ENCODE data around the gene CYP26C1.

CYP26C1 gene, protein sequence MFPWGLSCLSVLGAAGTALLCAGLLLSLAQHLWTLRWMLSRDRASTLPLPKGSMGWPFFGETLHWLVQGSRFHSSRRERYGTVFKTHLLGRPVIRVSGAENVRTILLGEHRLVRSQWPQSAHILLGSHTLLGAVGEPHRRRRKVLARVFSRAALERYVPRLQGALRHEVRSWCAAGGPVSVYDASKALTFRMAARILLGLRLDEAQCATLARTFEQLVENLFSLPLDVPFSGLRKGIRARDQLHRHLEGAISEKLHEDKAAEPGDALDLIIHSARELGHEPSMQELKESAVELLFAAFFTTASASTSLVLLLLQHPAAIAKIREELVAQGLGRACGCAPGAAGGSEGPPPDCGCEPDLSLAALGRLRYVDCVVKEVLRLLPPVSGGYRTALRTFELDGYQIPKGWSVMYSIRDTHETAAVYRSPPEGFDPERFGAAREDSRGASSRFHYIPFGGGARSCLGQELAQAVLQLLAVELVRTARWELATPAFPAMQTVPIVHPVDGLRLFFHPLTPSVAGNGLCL

DNA sequence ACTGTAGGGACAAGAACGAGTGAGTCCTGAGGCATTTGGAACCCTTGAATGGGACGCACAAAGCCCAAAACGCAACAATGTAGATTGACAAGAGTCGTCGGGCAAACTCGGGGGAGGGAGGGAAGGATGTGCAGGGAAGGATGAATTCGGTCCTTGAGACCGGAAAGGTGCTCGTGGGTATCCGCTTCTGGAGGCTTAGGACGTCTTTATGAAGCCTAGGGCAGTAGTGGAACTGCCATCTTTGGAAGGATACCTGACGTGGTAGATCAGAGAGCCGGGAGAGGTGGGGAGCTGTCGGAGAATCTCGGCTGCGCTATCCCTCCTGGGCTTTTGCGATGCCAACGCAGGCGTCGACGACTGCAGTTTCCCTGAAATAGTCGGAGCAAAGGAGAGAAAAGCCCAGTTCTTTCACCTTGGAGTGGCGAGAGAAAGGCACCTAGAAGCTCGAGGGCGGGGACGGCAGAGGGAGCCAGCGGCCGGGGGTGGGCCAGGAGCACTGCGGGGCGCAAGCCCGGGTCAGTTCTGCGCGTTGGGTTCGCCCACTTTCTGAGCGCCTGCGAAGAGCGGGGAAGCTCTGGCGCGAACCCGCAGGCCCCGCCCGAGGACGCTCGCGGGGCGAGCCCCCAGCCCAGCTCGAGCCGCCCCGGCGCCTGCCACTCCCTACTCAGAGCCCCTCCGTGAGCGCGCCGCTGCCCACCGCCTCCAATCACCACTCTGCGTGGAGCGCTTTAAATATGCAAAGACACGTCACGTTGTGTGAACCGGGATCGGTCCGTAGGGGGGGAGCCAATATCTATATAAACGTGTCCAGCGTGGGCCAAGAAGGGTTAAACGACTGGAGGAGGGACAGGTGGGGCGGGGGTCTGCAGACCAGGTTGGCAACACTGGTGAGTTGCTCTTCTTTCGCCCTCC lies at the start of gene CYP26C1:
TSS of gene CYP26C1 (plus strand) at position 824 of the 912 bp plus-strand sequence. CDS start 466 bp downstream, outside the sequence.
- no peak for DNase-seq (ENCODE audit: low read depth)

DNA sequence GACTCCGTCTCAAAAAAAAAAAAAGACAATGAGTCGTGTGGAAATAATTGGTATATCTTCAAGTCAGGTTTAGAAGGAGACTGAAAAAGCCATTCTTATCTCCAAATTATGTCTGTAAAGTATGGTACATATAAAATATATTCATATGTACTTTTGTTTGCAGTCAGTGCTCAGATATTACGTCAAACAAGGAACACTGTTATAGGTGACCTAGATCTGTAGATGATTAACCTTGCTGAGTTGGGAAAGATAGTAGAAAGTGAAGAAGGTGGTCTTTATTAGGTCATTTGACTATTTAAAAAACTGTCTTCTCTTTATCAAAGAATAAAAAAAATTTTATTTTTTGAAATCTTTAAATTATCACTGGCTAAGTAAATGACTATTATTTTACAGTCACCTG lies 44.9 kb upstream of the CYP26C1 start:
- DNase-seq (ENCODE audit: low read depth) = no peak

DNA sequence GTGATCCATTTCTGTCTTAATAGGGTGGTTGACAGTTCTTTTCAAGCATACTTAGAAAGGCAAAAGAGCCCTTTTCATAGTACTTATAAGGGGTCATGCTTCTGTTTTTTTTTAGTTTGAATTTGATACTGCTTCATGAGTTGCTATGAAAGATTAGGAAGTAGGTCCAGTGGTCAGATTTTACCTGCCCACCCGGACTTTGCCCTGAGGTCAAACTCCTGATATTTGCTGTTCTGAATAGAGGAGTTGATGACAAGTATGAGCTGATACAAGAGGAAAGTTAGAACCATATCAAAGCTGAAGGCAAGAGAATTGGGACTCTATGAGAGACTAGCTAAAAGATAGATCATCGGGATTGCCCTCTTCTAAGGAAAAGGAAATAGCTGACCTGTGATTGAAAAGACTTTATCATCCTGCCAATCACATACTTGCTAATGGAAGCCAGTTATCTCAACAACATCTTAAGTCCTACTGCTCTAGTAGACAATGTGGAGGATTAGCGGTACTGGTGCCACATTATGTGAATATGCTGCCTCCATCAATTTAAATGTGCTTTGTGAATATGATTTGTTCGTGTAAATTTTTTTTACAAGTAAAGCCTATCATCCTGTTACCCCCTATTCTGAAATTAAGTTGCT lies 37.5 kb upstream of the CYP26C1 start:
- DNase-seq (ENCODE audit: low read depth) = no peak

DNA sequence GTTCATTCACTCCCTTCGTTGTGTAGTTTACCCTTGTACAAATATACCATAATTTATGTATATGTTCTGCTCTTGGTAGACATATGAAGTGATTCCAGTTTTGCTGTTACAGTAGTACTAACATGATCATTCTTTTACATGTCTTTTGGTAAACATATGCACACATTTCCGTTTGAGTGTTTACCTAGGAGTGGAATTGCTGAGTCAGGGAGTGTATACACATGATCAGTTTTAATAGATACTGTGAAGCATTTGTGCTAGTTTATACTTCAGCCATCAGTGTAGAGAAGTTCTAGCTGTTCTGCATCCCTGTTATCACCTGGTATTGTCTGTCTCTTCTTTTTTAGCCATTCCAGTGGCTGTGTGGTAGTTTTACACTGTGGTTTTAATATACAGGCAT lies 34.5 kb upstream of the CYP26C1 start:
- no peak for DNase-seq (ENCODE audit: low read depth)

DNA sequence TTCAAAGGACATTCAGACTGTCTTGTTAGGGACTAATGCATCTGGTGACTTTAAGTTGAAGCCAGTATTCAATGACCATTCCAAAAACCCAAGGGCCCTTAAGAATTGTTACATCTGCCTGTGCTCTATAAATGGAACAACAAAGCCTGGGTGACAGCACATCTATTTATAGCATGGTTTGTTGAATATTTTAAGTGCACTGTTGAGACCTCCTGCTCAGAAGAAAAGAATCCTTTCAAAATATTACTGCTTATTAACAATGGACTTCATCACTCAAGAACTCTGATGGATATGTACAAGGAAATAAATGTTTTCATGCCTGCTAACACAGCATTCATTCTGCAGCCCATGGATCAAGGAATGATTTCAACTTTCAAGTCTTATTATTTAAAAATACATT lies 33.1 kb upstream of the CYP26C1 start:
- no peak for DNase-seq (ENCODE audit: low read depth)

DNA sequence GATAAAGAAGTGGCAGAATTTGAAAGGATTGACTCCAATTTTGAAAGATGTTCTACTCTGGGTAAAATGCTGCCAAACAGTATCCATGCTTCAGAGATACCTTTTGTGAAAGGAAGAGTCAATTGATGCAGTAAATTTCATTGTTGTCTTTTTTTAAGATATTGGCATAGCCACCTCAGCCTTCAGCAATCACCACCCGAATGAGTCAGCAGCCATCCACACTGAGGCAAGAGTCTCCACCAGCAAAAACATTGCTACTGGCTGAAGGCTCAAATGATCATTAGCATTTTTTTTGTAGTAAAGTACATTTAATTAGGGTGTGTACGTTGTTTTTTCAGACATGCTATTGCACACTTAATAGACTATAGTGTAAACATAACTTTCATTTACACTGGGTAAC lies 31.7 kb upstream of the CYP26C1 start:
- peak; percentile 43 for DNase-seq (ENCODE audit: low read depth)

DNA sequence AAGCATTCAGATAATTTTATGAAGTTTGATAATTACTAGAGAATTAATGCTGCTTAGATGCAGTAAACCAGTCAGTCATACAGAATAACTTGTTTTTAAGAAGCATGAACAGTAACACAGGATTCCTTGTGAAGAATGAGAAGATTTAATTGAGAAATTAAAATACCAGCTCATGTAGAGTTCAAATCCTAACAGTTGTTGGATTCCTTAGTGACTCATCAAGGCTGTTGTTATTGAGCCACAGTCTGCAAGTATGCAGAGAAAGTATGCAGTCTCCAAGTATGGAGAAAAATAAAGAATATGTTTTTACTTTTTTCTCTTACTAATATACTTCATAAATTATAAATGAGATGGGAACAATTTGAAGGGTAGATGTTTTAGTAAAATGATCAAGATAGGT lies 30.2 kb upstream of the CYP26C1 start:
- DNase-seq (ENCODE audit: low read depth) = peak; percentile 83

DNA sequence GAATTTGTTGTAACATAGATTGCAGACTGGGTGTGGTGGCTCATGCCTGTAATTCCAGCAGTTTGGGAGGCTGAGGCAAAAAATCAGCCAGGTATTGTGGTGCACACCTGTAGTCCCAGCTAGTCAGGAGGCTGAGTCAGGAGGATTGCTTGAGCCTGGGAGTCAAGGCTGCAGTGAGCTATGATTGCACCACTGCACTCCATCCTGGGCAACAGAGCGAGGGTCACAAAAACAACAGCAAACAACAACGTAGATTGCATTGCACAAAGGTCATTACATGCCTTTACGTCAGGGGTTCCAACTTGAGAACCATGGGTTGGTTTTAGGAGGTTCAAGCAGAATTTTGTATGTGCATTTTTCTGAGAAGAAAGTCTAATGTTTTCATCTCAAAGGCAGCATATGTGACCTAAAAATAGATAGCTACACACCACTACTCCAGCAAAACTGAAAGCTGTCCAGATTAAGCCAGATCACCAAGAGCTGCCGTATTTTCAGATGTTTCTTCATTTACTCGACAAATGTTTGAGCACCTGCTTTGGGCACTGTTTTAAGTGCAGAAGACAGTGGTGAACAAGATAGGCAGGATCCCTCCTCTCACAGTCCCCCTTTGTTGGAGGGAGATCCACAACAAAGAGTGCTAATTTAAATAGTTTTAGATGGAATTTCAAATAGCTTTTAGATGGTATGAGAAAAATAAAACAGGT lies 28.3 kb upstream of the CYP26C1 start:
- no peak for DNase-seq (ENCODE audit: low read depth)

DNA sequence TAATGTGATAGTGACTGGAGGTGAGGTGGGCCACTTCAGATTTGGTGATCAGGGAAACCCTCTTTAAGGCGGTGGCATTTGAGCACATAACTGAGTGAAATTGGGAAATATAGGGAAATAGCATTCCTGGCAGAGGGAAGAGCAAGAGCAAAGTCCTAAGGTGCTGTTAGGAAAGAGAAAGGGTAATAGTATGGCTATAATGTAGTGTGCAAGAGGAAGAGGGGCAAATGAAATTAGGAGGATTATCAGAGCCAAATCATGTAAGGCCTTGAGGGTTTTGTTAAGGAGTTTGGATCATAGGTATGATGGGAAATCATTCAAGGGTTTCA lies 27.8 kb upstream of the CYP26C1 start:
- DNase-seq (ENCODE audit: low read depth) = no peak

DNA sequence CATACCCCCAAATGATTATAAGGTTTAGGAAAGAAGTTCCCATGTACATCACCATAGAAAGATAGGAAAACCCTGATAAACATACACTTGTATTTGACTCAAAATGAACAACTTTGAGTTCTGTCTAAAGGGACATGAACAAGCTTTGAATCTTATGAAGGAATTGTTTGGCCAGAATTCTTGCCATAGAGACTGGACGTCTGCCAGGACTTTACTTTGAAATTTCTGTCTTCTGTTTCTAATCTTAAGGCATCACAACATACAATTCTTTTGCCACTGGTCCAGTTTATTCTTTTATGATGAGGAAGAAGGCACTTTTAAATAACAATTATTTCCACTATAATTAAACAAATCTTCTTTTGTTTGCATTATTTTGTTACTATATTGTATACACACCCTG lies 26.2 kb upstream of the CYP26C1 start:
- DNase-seq (ENCODE audit: low read depth) = no peak

DNA sequence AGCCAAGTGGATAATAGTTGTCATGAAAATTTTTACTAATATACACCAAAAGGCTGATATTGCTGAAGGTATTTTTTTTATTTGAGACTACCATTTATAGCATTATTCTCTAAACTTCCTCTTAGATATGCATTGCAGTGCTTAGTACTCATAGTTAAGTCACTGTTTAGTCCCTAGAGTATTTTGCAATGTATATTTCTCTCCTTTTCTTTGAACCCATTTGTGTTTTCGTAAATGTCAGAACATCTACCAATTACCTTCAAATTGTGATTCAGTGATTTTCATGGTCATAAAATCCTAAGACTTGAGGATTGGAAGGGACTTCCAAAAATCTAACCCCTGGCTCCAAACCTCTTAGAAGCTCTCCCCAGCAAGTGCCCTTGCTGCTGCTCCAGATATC lies 21.5 kb upstream of the CYP26C1 start:
- DNase-seq (ENCODE audit: low read depth) = no peak

DNA sequence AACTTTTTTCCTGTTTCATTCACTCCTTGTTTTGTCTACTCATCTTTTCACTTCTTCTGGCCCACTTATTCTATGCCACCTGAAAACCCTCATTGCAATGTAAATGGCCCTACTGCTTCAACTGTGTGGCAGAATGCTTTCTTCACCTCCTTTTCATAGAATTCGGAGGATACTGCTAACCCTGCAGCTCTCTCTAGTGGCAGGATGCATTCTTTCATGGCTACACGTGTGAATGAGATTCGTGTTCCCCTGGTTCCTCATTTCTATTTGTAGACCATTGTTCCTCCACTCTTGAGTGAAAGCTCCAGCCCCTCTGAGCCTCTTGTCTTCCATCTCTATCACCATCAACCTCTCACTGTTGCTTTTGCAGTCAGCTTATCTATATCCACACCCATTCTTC lies 20.9 kb upstream of the CYP26C1 start:
- peak; percentile 43 for DNase-seq (ENCODE audit: low read depth)

DNA sequence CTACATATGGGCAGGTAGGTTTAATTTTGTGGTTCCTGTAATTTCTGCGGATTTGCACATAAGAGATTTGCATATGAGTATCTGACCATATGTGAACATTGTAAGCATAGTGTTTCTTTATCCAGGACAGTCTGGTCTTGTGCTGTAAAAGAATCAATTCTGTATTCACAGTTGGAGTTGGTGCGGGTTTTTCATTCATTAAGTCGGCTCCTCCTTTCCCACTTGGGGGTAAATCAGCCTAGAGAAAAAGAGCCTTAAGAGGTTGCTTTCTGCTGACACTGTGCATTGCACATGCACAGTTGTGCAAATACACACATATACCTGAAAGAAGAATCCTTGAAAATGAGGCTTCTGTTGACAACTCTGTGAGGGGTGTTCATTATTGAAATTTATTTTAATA lies 6.1 kb upstream of the CYP26C1 start:
- no peak for DNase-seq (ENCODE audit: low read depth)

DNA sequence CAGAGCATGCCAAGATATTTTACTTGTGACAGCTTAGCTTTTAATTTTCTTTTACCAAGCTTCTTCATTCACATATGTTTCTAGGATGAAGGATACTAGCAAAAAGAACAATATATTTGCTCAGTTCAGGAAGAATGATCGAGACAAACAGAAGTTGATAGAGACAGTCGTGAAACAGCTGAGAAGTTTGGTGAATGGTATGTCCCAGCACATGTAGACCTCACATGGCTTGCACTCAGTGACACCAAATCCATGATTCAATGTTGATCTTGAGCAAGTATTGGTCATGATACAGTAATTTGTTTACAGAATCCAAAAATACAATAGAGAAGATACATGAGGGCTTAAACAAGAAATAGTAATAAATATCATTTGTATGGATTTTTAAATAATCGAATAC lies 2.5 kb upstream of the CYP26C1 start:
- DNase-seq (ENCODE audit: low read depth) = no peak

DNA sequence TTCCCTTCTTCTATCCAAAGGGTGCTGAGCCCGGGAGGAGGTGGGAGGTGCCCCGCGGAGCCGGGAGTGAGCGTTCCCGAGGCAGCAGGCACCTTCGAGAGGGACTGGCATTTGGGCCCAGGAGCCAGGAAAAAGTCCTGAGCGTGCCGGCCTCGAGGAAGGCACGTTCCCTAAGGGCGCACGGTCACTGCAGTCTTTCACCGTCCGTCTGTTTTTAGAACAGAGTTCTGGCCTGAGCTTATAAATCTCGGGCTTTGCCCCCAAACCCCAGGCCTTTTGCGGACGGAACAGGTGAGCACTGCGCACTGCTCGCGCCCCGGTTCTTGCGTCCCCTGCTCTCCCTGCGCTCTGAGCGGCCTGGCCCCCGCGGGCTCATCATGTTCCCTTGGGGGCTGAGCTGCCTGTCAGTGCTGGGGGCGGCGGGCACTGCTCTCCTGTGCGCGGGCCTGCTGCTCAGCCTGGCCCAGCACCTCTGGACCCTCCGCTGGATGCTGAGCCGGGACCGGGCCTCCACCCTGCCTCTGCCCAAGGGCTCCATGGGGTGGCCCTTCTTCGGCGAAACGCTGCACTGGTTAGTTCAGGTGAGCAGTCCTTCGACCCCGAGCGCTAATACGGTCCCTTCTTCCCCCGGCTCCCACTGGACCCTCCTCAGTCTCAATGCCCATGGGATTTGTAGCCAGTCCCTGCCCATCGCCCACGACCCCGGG lies 442 bp downstream of the CYP26C1 start:
- no peak for DNase-seq (ENCODE audit: low read depth)

DNA sequence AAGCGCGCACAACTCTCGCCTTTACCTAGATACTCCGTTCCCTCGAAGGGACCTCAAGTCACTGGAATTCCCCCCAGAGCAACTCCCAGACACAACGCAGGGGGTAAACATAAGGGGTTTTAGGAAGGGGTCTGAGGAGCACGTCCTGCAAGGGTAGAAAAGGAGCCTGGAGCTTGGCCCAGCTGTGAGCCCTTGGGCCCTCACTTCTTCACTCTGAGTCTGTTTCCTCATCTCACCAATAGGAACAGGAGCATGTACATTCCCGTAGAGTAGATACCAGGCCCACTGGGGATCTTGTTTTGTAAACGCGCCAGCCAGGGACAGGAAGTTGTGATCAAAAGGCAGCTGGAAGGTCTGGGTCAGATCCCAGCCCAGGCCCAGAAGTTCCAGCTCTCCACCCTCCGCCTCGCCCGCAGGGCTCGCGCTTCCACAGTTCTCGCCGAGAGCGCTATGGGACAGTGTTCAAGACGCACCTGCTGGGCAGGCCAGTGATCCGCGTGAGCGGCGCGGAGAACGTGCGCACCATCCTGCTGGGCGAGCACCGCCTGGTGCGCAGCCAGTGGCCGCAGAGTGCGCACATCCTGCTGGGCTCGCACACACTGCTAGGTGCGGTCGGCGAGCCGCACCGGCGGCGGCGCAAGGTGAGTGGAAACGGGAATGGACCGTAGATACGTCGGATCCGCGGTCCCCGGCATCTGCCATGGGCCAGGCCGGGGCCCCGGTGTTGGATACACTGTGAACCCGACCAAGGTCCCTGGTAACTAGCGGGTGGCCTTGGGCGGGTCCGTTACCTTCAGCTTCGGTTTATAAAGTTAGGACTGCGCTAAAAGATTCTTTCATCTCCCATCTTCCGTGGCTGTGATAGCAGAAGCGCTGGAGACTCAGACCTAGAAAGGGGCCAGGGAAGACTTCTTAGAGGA lies 1.3 kb downstream of the CYP26C1 start:
- no peak for DNase-seq (ENCODE audit: low read depth)

DNA sequence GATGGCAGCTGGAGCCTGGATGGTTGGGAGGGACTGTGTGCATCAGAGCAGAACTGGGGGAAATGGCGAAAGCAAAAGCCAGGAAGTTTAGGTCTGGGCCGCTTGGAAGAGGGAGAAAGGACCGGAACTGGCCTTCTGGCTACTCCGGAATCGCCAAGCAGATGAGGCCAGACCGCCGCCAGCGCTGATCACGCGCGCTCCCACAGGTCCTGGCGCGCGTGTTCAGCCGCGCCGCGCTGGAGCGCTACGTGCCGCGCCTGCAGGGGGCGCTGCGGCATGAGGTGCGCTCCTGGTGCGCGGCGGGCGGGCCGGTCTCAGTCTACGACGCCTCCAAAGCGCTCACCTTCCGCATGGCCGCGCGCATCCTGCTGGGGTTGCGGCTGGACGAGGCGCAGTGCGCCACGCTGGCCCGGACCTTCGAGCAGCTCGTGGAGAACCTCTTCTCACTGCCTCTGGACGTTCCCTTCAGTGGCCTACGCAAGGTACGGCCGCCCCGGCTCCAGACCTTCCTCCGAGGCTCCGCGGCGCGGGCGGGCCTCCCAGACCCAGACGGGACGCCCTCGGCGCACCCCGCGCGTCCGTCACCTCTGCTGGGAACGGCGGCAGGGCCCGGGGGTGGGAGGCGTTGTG lies 2.0 kb downstream of the CYP26C1 start:
- no peak for DNase-seq (ENCODE audit: low read depth)

DNA sequence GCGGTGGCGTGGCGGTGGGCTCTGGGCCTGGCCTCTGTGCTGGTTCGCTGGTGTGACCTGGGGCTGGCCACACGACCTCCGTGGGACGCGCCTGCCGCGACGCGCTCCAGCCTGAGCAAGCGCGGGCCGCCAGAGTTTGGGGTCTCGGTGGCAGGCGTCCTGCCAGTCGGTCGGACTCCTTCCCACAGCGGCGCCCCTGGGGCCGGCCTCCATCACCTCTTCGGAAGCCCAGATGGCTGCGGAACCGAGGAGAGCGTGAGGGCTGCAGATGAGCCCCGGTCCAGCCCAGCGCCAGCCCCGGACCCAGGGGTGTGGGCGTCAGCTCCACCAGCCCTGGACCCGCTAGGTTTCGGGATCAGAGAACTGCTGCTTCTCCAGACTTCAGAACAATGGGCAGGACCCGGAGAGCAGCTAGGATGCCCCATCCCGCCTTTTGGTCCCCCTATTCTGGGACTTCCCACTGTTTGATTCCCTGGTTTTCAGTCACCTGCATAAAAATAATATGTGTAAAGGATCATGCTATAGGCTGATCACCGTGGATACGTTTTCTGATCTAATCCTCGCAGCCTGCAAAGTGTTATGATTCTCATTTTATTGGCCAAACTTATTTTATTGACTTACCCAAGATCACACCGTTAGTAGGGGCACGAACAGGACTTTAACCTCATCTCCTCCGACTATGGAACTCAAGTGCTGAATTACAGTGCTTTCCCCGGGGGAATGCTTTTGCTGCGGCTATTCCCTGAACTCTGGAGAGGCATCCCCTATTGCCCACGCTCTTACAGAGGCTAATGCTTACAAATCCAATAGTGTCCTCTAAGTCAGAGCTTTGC lies 2.8 kb downstream of the CYP26C1 start:
- DNase-seq (ENCODE audit: low read depth) = no peak

Measured in amniotic epithelial cell (primary cell).